Measurements from ENCODE around the gene SUSD4. TPM values are rescaled to one million over a fixed set of nuclear protein-coding genes. Genes with fewer than 3 reads are reported as not detected.

SUSD4 gene
- total RNA-seq = not detected in 2 replicates

GRCh38 chr1:223363856-223364684 lies at the start of gene SUSD4:
Gene SUSD4 (minus strand): TSS chr1:223364176. CDS start chr1:223363425, 751 bp downstream.

GRCh38 chr1:223393275-223394214 lies 29.6 kb upstream of the SUSD4 start, which contains the start of gene CCDC185:
Gene CCDC185 (plus strand): TSS chr1:223393415. CDS start chr1:223393476, 61 bp downstream.

Small RNA genes lying within 50 kb of the gene (small RNA-seq; reads per million reads assigned to genes)
- not detected for gene RNU4-57P

Other genes with a start within 250 kb of the SUSD4 start
- under 0.01 and 0.96 TPM in 2 replicates for gene TLR5, start 220.9 kb downstream of the SUSD4 start, total RNA-seq
- gene CCDC185, start 29.2 kb upstream of the SUSD4 start, total RNA-seq = not detected in 2 replicates

All from vein endothelial cell (primary cell).